Lower leg skin (tissue), 3 donors: ENCODE measurements around the gene TP53AIP1.

Source experiments
- CTCF ChIP-seq, 3 donors: fragments of 450-650 bp; IDR thresholded peaks; one replicate each; pipeline ENCODE4 v1.5.1; 2016; ENCODE audit warnings: antibody characterized with exemption in 3 of 3, mild to moderate bottlenecking in 3 of 3, moderate library complexity in 2 of 3
- POLR2A ChIP-seq, 2 donors: fragments of 450-650 bp; IDR thresholded peaks; one replicate each; pipeline ENCODE4 v1.6.1; 2016 to 2017; ENCODE audit warnings: antibody characterized with exemption in 2 of 2, mild to moderate bottlenecking in 1 of 2, moderate library complexity in 1 of 2

DNA sequence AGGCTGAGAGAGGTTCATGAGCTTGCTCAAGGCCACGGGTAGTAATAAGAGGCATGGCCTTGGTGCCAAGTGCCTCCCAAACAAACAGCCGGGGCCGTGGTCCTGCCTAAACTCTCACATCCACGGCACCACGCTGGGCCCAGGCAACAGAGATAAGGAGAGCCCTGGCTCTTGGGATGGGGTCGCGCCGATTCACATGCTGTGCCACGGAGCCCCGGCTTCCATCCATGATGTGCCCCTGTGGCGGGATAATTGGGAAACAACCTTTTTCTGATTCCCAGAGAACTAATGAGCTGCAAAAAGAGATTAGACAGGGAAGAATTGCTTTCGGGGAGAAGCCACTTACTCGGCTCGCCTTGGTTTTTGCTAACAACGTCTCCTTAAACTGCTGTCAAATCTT lies 22.0 kb downstream of the TP53AIP1 start:
- TF ChIP-seq CTCF (IDR thresholded peaks at IDR 0.05) = no peak
- no peak for TF ChIP-seq POLR2A (IDR thresholded peaks at IDR 0.05)
